DND-41 (cell line): ENCODE results near the gene ATXN3.

Source experiments
- ATAC-seq: fragments of 200-7000 bp; cut with Tn5 transposase; 3 replicates; pipeline ENCODE4 v1.9.1; 2021; ENCODE audit warnings: low read depth; ENCODE audit not compliant: insufficient read depth
- DNase-seq: peaks from one replicate; pipeline ENCODE4 v3.0.0-alpha.2; 2020
- H2AFZ ChIP-seq: 2 replicates; pipeline ENCODE4 v1.6.0; 2012; ENCODE audit warnings: low read depth, low read length
- H3K27ac ChIP-seq: 2 replicates; pipeline ENCODE4 v1.5.1; 2012; ENCODE audit warnings: low read length, inconsistent platforms
- H3K27me3 ChIP-seq: fragments of 200-600 bp; sonication (generic); 2 replicates; pipeline ENCODE4 v1.6.0; 2012; ENCODE audit warnings: low read length, mild to moderate bottlenecking, inconsistent platforms; ENCODE audit not compliant: insufficient read depth, poor library complexity
- H3K36me3 ChIP-seq: 2 replicates; pipeline ENCODE4 v1.5.1; 2012; ENCODE audit warnings: low read length, inconsistent platforms; ENCODE audit not compliant: insufficient read depth
- H3K4me1 ChIP-seq: 2 replicates; pipeline ENCODE4 v1.5.1; 2012; ENCODE audit warnings: mild to moderate bottlenecking, low read length; ENCODE audit not compliant: insufficient read depth
- H3K4me2 ChIP-seq: 2 replicates; pipeline ENCODE4 v1.6.0; 2012; ENCODE audit warnings: mild to moderate bottlenecking, moderate library complexity, low read length, inconsistent platforms; ENCODE audit not compliant: insufficient read depth
- H3K4me3 ChIP-seq, 2 experiments: fragments of 200-600 bp in 1 of 2; shearing (Covaris generic) in 1 of 2; 2 replicates each; pipeline ENCODE4 v1.5.1; 2012 to 2016; ENCODE audit warnings: inconsistent platforms in 2 of 2, low read length in 2 of 2, mild to moderate bottlenecking in 2 of 2, low read depth in 1 of 2, moderate library complexity in 1 of 2
- H3K79me2 ChIP-seq: 2 replicates; pipeline ENCODE4 v1.6.0; 2012; ENCODE audit warnings: low read length, inconsistent platforms; ENCODE audit not compliant: insufficient read depth
- H3K9ac ChIP-seq: 2 replicates; pipeline ENCODE4 v1.6.0; 2012; ENCODE audit warnings: low read depth, mild to moderate bottlenecking, inconsistent platforms, low read length, moderate library complexity
- H3K9me3 ChIP-seq: 2 replicates; pipeline ENCODE4 v1.5.1; 2012; ENCODE audit warnings: low read length, moderate library complexity, mild to moderate bottlenecking, inconsistent platforms; ENCODE audit not compliant: insufficient read depth, severe bottlenecking
- H4K20me1 ChIP-seq: 2 replicates; pipeline ENCODE4 v1.6.0; 2012; ENCODE audit warnings: low read length; ENCODE audit not compliant: insufficient read depth
- EZH2 ChIP-seq: IDR thresholded peaks from 3 replicates; pipeline ENCODE4 v1.6.1; 2012; ENCODE audit warnings: borderline replicate concordance, low read depth, mild to moderate bottlenecking, moderate library complexity, low read length, inconsistent platforms; ENCODE audit not compliant: severe bottlenecking
- TF ChIP-seq, protein P1 (sequence below): IDR thresholded peaks from 2 replicates; pipeline ENCODE4 v1.5.1; 2012; ENCODE audit warnings: borderline replicate concordance, low read length, moderate library complexity, mild to moderate bottlenecking; ENCODE audit not compliant: poor library complexity, severe bottlenecking; ENCODE audit errors: extremely low read depth

ATXN3 gene

DNA sequence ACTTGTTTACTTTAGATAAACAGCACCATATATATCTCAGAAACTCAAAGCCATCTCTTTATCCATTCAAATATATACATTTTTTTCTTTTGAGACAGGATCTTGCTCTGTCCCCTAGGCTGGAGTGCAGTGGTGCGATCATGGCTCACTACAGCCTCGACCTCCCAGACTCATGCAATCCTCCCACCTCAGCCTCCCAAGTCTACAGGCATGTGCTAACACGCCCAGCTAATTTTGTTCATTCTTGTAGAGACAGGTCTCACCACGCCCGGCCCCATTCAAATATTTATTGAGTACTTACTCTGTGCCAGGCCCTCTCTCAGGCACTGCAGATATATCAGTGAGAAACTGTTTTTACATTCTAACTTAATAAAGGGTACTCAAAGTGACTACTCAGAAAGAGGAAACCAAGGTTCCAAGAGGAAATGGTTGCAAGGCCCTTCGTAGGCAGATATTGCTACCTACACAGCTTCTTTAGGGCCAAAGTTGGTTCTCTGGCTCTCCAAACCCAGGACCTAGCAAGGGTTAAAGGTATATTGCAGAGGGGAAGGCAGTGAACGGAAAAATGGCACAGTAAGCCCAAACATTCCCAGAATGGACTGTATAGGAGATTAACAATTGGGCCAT lies 2.9 kb downstream of the ATXN3 start:
- TF ChIP-seq EZH2: no peak
- TF ChIP-seq, protein P1, sequence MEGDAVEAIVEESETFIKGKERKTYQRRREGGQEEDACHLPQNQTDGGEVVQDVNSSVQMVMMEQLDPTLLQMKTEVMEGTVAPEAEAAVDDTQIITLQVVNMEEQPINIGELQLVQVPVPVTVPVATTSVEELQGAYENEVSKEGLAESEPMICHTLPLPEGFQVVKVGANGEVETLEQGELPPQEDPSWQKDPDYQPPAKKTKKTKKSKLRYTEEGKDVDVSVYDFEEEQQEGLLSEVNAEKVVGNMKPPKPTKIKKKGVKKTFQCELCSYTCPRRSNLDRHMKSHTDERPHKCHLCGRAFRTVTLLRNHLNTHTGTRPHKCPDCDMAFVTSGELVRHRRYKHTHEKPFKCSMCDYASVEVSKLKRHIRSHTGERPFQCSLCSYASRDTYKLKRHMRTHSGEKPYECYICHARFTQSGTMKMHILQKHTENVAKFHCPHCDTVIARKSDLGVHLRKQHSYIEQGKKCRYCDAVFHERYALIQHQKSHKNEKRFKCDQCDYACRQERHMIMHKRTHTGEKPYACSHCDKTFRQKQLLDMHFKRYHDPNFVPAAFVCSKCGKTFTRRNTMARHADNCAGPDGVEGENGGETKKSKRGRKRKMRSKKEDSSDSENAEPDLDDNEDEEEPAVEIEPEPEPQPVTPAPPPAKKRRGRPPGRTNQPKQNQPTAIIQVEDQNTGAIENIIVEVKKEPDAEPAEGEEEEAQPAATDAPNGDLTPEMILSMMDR: no peak
- peaks cover 40% of the 10 kb centered on the region for H3K4me1 ChIP-seq
- H2AFZ ChIP-seq: no peak overlapping the region
- no peak overlapping the region for H3K9ac ChIP-seq
- H3K9me3 ChIP-seq: no peaks in the 10 kb centered on the region
- H3K36me3 ChIP-seq: no peaks in the 10 kb centered on the region
- H3K27ac ChIP-seq: no peak overlapping the region
- H3K27me3 ChIP-seq: no peaks in the 10 kb centered on the region
- H4K20me1 ChIP-seq: peaks cover 19% of the 10 kb centered on the region; the same call in 1 of the 2 replicates
- DNase-seq (no peak), ATAC-seq (no peak)
- H3K79me2 ChIP-seq: peaks cover 77% of the 10 kb centered on the region
- H3K4me3 ChIP-seq: no peak overlapping the region
- peak overlapping the region; percentile 7 for H3K4me2 ChIP-seq

DNA sequence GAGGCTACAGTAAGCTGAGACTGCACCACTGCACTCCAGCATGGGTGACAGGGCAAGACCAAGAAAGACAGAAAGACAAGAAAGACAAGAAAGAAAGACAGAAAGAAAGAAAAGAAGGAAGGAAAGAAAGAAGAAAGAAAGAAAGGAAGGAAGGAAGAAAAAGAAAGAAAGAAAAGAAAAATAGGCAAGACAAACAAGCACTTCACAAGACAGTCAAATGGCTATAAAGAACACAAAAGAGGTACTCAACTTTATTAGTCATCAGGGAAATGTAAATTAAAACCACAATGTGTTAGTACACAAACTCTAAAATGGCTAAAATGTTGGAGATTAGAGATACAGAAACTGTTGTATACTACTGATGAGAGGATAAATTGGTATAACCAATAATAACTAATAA lies 6.6 kb downstream of the ATXN3 start:
- TF ChIP-seq, protein P1: no peak
- no peak for TF ChIP-seq EZH2
- H3K9ac ChIP-seq: no peak overlapping the region
- H3K4me1 ChIP-seq: peaks cover 21% of the 10 kb centered on the region
- DNase-seq (no peak), ATAC-seq (no peak)
- no peaks in the 10 kb centered on the region for H3K9me3 ChIP-seq
- H3K79me2 ChIP-seq: peaks cover 82% of the 10 kb centered on the region
- H3K36me3 ChIP-seq: peaks cover 12% of the 10 kb centered on the region
- no peaks in the 10 kb centered on the region for H3K27me3 ChIP-seq
- H3K27ac ChIP-seq: no peak overlapping the region
- H4K20me1 ChIP-seq: peaks cover 15% of the 10 kb centered on the region; the same call in 1 of the 2 replicates
- H3K4me2 ChIP-seq: no peak overlapping the region
- no peak overlapping the region for H3K4me3 ChIP-seq
- H2AFZ ChIP-seq: no peak overlapping the region

DNA sequence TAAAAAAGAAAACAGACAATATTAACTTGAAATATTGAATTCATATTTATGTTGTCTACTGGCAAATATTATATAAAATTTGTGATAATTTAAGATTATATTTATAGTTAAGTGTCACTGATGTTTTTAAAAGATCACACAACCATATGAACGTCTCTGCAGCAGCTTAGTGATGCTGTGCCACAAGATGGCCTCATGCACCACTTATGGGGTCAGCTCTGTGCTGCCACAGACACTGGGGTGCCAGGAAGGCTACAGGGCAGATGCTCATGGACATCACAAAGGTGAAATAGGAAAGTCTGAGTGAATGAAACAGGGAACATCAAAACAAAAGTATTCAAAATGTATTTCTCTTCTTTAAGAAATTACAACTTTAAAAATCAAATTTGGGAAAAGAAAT lies 13.1 kb downstream of the ATXN3 start:
- DNase-seq: no peak
- peaks cover 3% of the 10 kb centered on the region; the same call in 1 of the 2 replicates for H4K20me1 ChIP-seq

More for the DNA sequence above, 13.1 kb downstream of the ATXN3 start:
- H3K36me3 ChIP-seq: peaks cover 51% of the 10 kb centered on the region
- H3K4me2 ChIP-seq: no peak overlapping the region
- TF ChIP-seq, protein P1: peak; percentile 31
- TF ChIP-seq EZH2: no peak
- H3K79me2 ChIP-seq: peaks cover 21% of the 10 kb centered on the region
- no peaks in the 10 kb centered on the region for H3K9me3 ChIP-seq
- no peak overlapping the region for H3K27ac ChIP-seq
- no peaks in the 10 kb centered on the region for H3K4me1 ChIP-seq
- H3K4me3 ChIP-seq: no peak overlapping the region
- H3K9ac ChIP-seq: no peak overlapping the region
- H2AFZ ChIP-seq: no peak overlapping the region
- no peak for ATAC-seq
- no peaks in the 10 kb centered on the region for H3K27me3 ChIP-seq
